ENCODE measurements around the gene NYNRIN.

DNA sequence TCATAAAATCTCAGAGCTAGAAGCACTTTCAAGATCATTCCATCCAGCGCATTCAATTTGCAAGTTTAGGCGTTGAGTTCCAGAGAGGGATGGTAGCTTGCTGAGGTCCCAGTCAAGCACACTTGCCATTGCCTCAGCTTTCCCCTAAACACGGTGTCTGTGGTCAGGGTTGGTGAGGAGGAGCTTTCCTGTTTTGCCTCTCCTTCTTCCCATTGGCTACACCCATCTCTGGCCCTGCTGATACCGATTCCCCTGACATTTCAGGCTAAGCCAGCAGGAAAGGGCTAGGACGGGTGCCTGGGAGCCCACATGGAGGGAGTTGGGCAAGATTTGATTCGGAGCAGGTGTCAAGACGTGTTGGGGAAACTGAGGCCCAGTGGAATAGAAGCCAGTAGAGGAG, 21.7 kb upstream of the NYNRIN start:
- TF ChIP-seq POLR2A (IDR thresholded peaks at IDR 0.05), result no peak
- no peak for TF ChIP-seq CTCF (IDR thresholded peaks at IDR 0.05)
